H9 (cell line): ENCODE measurements around the gene SFI1. TPM values are rescaled to one million over a fixed set of nuclear protein-coding genes. Genes with fewer than 3 reads are reported as not detected.

ENCODE experiments used
- DNase-seq: peaks from one replicate; pipeline ENCODE4 v3.0.0-alpha.2; 2017
- H2AFZ ChIP-seq: one replicate; pipeline ENCODE4 v1.6.1; 2013; ENCODE audit warnings: mild to moderate bottlenecking, low read length, control low read depth, moderate library complexity
- H2AK5ac ChIP-seq: 2 replicates; pipeline ENCODE4 v1.6.1; 2013; ENCODE audit warnings: low read length, control low read depth, mixed read lengths; ENCODE audit not compliant: insufficient read length
- H2BK120ac ChIP-seq: one replicate; pipeline ENCODE4 v1.6.1; 2013; ENCODE audit warnings: low read depth, mild to moderate bottlenecking, low read length, control low read depth, inconsistent platforms; ENCODE audit not compliant: poor library complexity, severe bottlenecking
- H2BK12ac ChIP-seq: 2 replicates; pipeline ENCODE4 v1.6.1; 2013; ENCODE audit warnings: low read length, control low read depth, mixed read lengths, low read depth; ENCODE audit not compliant: insufficient read length
- H2BK15ac ChIP-seq: 2 replicates; pipeline ENCODE4 v1.6.1; 2013; ENCODE audit warnings: low read depth, low read length, control low read depth
- H2BK20ac ChIP-seq: one replicate; pipeline ENCODE4 v1.6.1; 2013; ENCODE audit warnings: low read depth, mild to moderate bottlenecking, low read length, control low read depth, inconsistent platforms; ENCODE audit not compliant: poor library complexity, severe bottlenecking
- H2BK5ac ChIP-seq: 2 replicates; pipeline ENCODE4 v1.6.1; 2013; ENCODE audit warnings: low read length, control low read depth, mixed read lengths; ENCODE audit not compliant: insufficient read length
- H3K14ac ChIP-seq: 2 replicates; pipeline ENCODE4 v1.6.1; 2013; ENCODE audit warnings: low read length, control low read depth; ENCODE audit not compliant: insufficient read depth
- H3K18ac ChIP-seq: 2 replicates; pipeline ENCODE4 v1.6.1; 2013; ENCODE audit warnings: low read depth, mild to moderate bottlenecking, mixed read lengths, low read length, control low read depth; ENCODE audit not compliant: insufficient read length
- H3K23ac ChIP-seq: 2 replicates; pipeline ENCODE4 v1.6.1; 2013; ENCODE audit warnings: low read length, control low read depth, mixed read lengths, low read depth; ENCODE audit not compliant: insufficient read length
- H3K23me2 ChIP-seq: 2 replicates; pipeline ENCODE4 v1.6.1; 2013; ENCODE audit warnings: low read depth, mild to moderate bottlenecking, mixed read lengths, low read length, control low read depth; ENCODE audit not compliant: insufficient read length, poor library complexity, severe bottlenecking
- H3K27ac ChIP-seq: 2 replicates; pipeline ENCODE4 v1.5.1; 2013; ENCODE audit warnings: low read length, control low read depth, mixed read lengths, low read depth; ENCODE audit not compliant: insufficient read length
- H3K27me3 ChIP-seq: 2 replicates; pipeline ENCODE4 v1.6.1; 2013; ENCODE audit warnings: low read length, control low read depth, inconsistent platforms; ENCODE audit not compliant: insufficient read depth
- H3K4ac ChIP-seq: 2 replicates; pipeline ENCODE4 v1.6.1; 2013; ENCODE audit warnings: low read depth, mild to moderate bottlenecking, control low read depth, inconsistent platforms, low read length, moderate library complexity
- H3K4me1 ChIP-seq: 2 replicates; pipeline ENCODE4 v1.6.1; 2013; ENCODE audit warnings: low read length, control low read depth, inconsistent platforms; ENCODE audit not compliant: insufficient read depth
- H3K4me2 ChIP-seq: 2 replicates; pipeline ENCODE4 v1.6.1; 2013; ENCODE audit warnings: low read length, control low read depth, mixed read lengths; ENCODE audit not compliant: insufficient read length, insufficient read depth
- H3K56ac ChIP-seq: 2 replicates; pipeline ENCODE4 v1.6.1; 2013; ENCODE audit warnings: low read depth, mild to moderate bottlenecking, mixed read lengths, low read length, control low read depth; ENCODE audit not compliant: insufficient read length
- H3K79me1 ChIP-seq: 2 replicates; pipeline ENCODE4 v1.6.1; 2013; ENCODE audit warnings: low read depth, mild to moderate bottlenecking, moderate library complexity, low read length, control low read depth, inconsistent platforms; ENCODE audit not compliant: insufficient read depth, poor library complexity, severe bottlenecking
- H3K79me2 ChIP-seq: 2 replicates; pipeline ENCODE4 v1.6.1; 2013; ENCODE audit warnings: low read length, control low read depth, inconsistent platforms; ENCODE audit not compliant: insufficient read depth
- H3K9ac ChIP-seq: 2 replicates; pipeline ENCODE4 v1.6.1; 2013; ENCODE audit warnings: low read length, control low read depth, mixed read lengths; ENCODE audit not compliant: insufficient read length; ENCODE audit errors: extremely low read depth
- H3K9me3 ChIP-seq: one replicate; pipeline ENCODE4 v1.6.1; 2013; ENCODE audit warnings: low read depth, low read length, inconsistent platforms; ENCODE audit not compliant: control insufficient read depth
- H3T11ph ChIP-seq: one replicate; pipeline ENCODE4 v1.6.1; 2013; ENCODE audit warnings: mild to moderate bottlenecking, low read length, control low read depth, inconsistent platforms
- H4K20me1 ChIP-seq: one replicate; pipeline ENCODE4 v1.6.1; 2013; ENCODE audit not compliant: control insufficient read depth, insufficient read length, insufficient read depth
- H4K5ac ChIP-seq: 2 replicates; pipeline ENCODE4 v1.6.1; 2013; ENCODE audit warnings: low read depth, mild to moderate bottlenecking, mixed read lengths, low read length, control low read depth; ENCODE audit not compliant: insufficient read length
- H4K8ac ChIP-seq: replicated peaks from 2 replicates; pipeline ENCODE4 v1.6.1; 2013; ENCODE audit warnings: low read length, control low read depth, mixed read lengths, low read depth; ENCODE audit not compliant: insufficient read length
- H4K91ac ChIP-seq: 2 replicates; pipeline ENCODE4 v1.6.1; 2013; ENCODE audit warnings: low read depth, mild to moderate bottlenecking, moderate library complexity, mixed read lengths, low read length, control low read depth; ENCODE audit not compliant: insufficient read length
- H3K27ac Mint-ChIP-seq, 3 experiments: 2 replicates in 2 of 3; 3 replicates in 1 of 3; pipeline ENCODE4 v1.8.0; 2020 to 2021; ENCODE audit warnings: mixed read lengths in 3 of 3, mild to moderate bottlenecking in 1 of 3, moderate library complexity in 1 of 3
- H3K27me3 Mint-ChIP-seq: 2 replicates; pipeline ENCODE4 v1.8.0; 2021; ENCODE audit warnings: low read depth, mild to moderate bottlenecking, moderate library complexity, mixed read lengths
- H3K36me3 Mint-ChIP-seq, 3 experiments: 2 replicates in 2 of 3; 3 replicates in 1 of 3; pipeline ENCODE4 v1.8.0; 2020 to 2021; ENCODE audit warnings: low read depth in 3 of 3, mixed read lengths in 3 of 3; ENCODE audit not compliant: insufficient read depth in 1 of 3
- H3K4me1 Mint-ChIP-seq, 2 experiments: 2 replicates each; pipeline ENCODE4 v1.8.0; 2020; ENCODE audit warnings: mixed read lengths in 2 of 2
- H3K4me3 Mint-ChIP-seq, 2 experiments: 2 replicates in 1 of 2; 3 replicates in 1 of 2; pipeline ENCODE4 v1.8.0; 2020 to 2021; ENCODE audit warnings: mild to moderate bottlenecking in 2 of 2, mixed read lengths in 2 of 2, moderate library complexity in 1 of 2
- H3K9me3 Mint-ChIP-seq, 2 experiments: 2 replicates in 1 of 2; 3 replicates in 1 of 2; pipeline ENCODE4 v1.8.0; 2020; ENCODE audit warnings: mild to moderate bottlenecking in 2 of 2, mixed read lengths in 2 of 2, moderate library complexity in 1 of 2
- CTCF ChIP-seq: fragments of 200-600 bp; sonication (generic); conservative IDR thresholded peaks from 3 replicates; pipeline ENCODE4 v1.8.0; 2021; ENCODE audit warnings: antibody characterized with exemption, mild to moderate bottlenecking
- WGBS: extraction: QIAGEN DNeasy Blood & Tissue Kit; methylation state at CpG from one replicate; pipeline ENCODE4 v1.1.7; 2013; ENCODE audit warnings: missing lambda C conversion rate, low lambda C conversion rate, mixed read lengths; ENCODE audit not compliant: insufficient read length; ENCODE audit errors: extremely low coverage; 5-methylcytosine and 5-hydroxymethylcytosine counted together
- total RNA-seq: library from RNA; stranded (reverse); gene quantifications from 2 replicates; pipeline ENCODE4 v1.2.1, GENCODE V29; 2021

SFI1 gene
- total RNA-seq, 1 experiment from 2014 or later = 26.4 TPM

- no peak overlapping the region for H3K27ac ChIP-seq
- no peak overlapping the region for H3T11ph ChIP-seq
- H2AFZ ChIP-seq = no peak overlapping the region
- no CpG with 5 or more reads among the region's 3 CpGs for WGBS
- no peak overlapping the region for H3K18ac ChIP-seq
- no peak overlapping the region for H4K8ac ChIP-seq
- H2BK5ac ChIP-seq = no peak overlapping the region
- no peak overlapping the region for H3K14ac ChIP-seq
- H3K79me1 ChIP-seq = peaks cover 2% of the 10 kb centered on the region
- H3K23ac ChIP-seq = no peak overlapping the region
- Mint-ChIP-seq H3K9me3 (no peaks in the 10 kb centered on the region), H3K4me1 (peaks cover 17 to 25% of the 10 kb centered on the region in 2 experiments), H3K27ac (no peak overlapping the region; a peak in 1 of 7 replicates), H3K27me3 (no peaks in the 10 kb centered on the region), H3K36me3 (peaks cover 14 to 54% (median 54%) of the 10 kb centered on the region in 3 experiments; a peak in 6 of 7 replicates), H3K4me3 (no peak overlapping the region)
- TF ChIP-seq CTCF = no peak
- no peak overlapping the region for H2BK20ac ChIP-seq
- no peak overlapping the region for H3K4me2 ChIP-seq
- peaks cover 2% of the 10 kb centered on the region; the same call in 1 of the 2 replicates for H3K4me1 ChIP-seq
- H3K9me3 ChIP-seq = no peaks in the 10 kb centered on the region
- no peak overlapping the region for H4K5ac ChIP-seq
- H4K91ac ChIP-seq = no peak overlapping the region
- no peak overlapping the region for H2BK120ac ChIP-seq
- H2BK15ac ChIP-seq = no peak overlapping the region
- H2AK5ac ChIP-seq = no peak overlapping the region
- no peaks in the 10 kb centered on the region for H3K23me2 ChIP-seq
- no peak overlapping the region for H3K9ac ChIP-seq
- H3K4ac ChIP-seq = no peak overlapping the region
- no peaks in the 10 kb centered on the region for H4K20me1 ChIP-seq
- no peaks in the 10 kb centered on the region for H3K27me3 ChIP-seq
- H2BK12ac ChIP-seq = no peak overlapping the region
- H3K56ac ChIP-seq = no peak overlapping the region
- no peak for DNase-seq
- no peaks in the 10 kb centered on the region; the same call in 1 of the 2 replicates for H3K79me2 ChIP-seq
These were observed 150.7 kb downstream of the SFI1 start for GRCh38 chr22:31647066-31647465.
